ENCODE results near the gene TEDDM1.

Gene TEDDM1

DNA sequence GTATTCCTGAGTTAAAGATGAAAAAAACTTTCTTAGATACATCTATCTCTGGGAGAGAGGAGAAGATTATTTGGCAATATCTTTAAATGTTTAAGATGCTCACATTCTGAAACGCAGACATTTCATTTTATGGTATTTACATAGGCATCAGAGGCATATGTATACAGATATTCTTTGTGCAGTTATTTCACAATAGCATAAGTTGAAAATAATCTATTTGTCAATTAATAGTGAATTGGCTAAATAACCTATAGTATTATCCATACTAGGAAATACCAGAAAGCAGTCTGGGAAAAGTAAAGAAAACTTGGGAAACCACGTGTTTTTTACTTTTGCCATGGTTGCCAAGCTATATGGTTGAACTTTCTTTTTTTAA, 44.8 kb downstream of the TEDDM1 start:
- no peak for DNase-seq (ENCODE audit: low read depth)
- TF ChIP-seq, protein P1, sequence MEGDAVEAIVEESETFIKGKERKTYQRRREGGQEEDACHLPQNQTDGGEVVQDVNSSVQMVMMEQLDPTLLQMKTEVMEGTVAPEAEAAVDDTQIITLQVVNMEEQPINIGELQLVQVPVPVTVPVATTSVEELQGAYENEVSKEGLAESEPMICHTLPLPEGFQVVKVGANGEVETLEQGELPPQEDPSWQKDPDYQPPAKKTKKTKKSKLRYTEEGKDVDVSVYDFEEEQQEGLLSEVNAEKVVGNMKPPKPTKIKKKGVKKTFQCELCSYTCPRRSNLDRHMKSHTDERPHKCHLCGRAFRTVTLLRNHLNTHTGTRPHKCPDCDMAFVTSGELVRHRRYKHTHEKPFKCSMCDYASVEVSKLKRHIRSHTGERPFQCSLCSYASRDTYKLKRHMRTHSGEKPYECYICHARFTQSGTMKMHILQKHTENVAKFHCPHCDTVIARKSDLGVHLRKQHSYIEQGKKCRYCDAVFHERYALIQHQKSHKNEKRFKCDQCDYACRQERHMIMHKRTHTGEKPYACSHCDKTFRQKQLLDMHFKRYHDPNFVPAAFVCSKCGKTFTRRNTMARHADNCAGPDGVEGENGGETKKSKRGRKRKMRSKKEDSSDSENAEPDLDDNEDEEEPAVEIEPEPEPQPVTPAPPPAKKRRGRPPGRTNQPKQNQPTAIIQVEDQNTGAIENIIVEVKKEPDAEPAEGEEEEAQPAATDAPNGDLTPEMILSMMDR (IDR thresholded peaks at IDR 0.05; ENCODE audit: low read length, missing control alignments) = no peak
- H3K4me3 ChIP-seq (replicated peaks; ENCODE audit: low read depth, low read length) = no peak overlapping the region

DNA sequence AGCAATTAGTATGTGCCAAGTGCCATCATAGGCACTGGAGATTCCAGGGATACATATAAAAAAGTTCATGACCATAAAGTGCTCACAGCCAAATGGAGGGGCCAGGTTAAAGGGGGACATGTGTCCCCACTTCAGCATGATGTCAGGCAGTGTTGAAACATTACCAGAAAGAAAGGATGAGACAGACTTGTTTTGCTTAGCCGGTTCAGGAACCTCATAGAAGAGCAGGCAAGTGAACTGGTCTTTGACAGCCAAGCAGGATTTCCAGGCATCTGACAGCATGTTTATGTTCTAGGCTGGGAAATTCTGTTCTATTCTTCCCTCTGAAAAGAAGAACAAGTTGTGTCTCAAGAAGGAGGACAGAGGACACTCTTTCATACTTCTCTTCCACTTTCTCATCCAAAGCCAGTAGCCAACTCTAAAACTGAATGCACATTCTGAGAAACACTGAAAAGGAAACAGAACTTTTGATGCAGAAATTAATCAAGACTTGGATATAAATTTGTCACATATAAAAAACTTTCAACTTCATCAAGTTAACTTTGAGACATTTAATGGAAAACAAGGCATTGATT, 48.6 kb downstream of the TEDDM1 start:
- DNase-seq (ENCODE audit: low read depth) = no peak
- TF ChIP-seq, protein P1 (IDR thresholded peaks at IDR 0.05; ENCODE audit: low read length, missing control alignments) = no peak
- H3K4me3 ChIP-seq (replicated peaks; ENCODE audit: low read depth, low read length) = no peak overlapping the region

DNA sequence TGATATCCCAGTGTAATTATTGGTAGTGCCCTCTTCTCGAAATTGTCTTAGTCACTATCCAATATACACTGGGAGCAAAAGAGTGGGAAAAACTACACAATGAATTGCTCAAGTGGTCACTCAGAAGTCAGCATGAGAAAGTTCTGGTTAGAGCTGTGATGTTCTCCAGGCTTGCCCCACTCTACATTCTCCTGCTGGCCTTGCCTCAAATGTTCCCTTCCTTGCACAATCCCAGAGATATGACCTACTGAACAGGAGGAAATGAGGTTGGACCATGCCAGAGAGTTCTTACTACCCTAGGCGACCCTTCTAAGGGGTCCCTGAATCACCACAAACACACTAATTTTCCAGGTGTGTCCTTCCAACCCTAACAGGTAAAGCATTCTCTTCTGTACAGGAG, 49.6 kb downstream of the TEDDM1 start:
- TF ChIP-seq, protein P1 (IDR thresholded peaks at IDR 0.05; ENCODE audit: low read length, missing control alignments) = no peak
- DNase-seq (ENCODE audit: low read depth) = no peak
- no peak overlapping the region for H3K4me3 ChIP-seq (replicated peaks; ENCODE audit: low read depth, low read length)

DNA sequence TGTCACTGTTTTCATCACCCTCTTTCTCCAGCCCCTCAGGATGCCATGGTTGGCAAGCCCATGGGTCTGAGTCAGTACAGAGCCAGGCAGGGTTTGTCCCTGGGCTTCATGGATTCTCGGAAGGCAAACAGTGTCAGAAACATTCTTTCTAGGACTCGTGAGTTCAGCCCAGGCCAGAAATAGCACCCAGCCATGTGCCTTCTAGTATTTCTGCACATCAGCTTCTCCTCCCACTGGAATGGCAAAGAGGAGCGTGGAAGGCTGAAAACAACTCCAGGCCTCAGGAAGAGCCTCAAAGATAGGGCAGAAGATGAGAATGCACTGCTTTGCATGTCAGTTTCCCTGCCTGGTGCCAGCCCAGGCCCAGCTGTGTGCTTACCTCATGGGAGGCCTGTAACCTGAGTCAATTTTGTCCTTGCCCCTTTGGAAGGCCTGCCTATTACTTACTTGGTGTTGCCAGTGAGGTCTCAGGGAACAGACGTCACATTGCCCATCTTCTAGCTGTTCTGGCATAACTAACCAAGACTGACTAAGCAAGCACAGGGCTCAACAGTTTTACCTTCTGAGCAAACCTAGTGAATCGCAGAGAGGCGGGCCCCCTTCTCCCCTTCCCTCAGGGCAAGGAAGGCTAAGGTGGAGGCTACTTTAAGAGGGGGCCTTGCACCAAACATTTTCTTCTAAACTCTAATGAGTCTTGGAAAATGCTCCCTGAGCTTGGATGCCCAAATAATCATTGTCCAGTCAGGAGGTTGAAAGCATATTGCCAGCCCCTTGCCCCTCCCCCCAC, 51.3 kb downstream of the TEDDM1 start:
- TF ChIP-seq, protein P1 (IDR thresholded peaks at IDR 0.05; ENCODE audit: low read length, missing control alignments) = no peak
- H3K4me3 ChIP-seq (replicated peaks; ENCODE audit: low read depth, low read length) = no peak overlapping the region
- no peak for DNase-seq (ENCODE audit: low read depth)

Measured in fibroblast of pulmonary artery (primary cell).